AG09309 (cell line): ENCODE measurements around the gene DNAH9.

Source experiments
- DNase-seq: peaks from one replicate; pipeline ENCODE4 v3.0.0-alpha.2; 2010; ENCODE audit warnings: low read depth
- H3K4me3 ChIP-seq: 2 replicates; pipeline ENCODE4 v1.5.1; 2011; ENCODE audit warnings: mild to moderate bottlenecking, low read depth, low read length, moderate library complexity; ENCODE audit not compliant: control insufficient read depth
- CTCF ChIP-seq: IDR thresholded peaks from 2 replicates; pipeline ENCODE4 v1.5.1; 2011; ENCODE audit warnings: mild to moderate bottlenecking, low read depth, low read length, inconsistent platforms; ENCODE audit not compliant: insufficient read depth, control insufficient read depth; ENCODE audit errors: missing control alignments

DNAH9 gene

GRCh38 chr17:11561702-11562101 lies 36.6 kb upstream of the DNAH9 start:
- no peak for DNase-seq
- no peak overlapping the region for H3K4me3 ChIP-seq
- TF ChIP-seq CTCF = no peak

- H3K4me3 ChIP-seq = no peak overlapping the region
- no peak for TF ChIP-seq CTCF
- DNase-seq = no peak
Observed at GRCh38 chr17:11564589-11565380, 33.5 kb upstream of the DNAH9 start.

GRCh38 chr17:11565591-11565990 lies 32.7 kb upstream of the DNAH9 start:
- TF ChIP-seq CTCF = no peak
- H3K4me3 ChIP-seq = no peak overlapping the region
- no peak for DNase-seq

GRCh38 chr17:11578998-11579397 lies 19.3 kb upstream of the DNAH9 start:
- no peak overlapping the region for H3K4me3 ChIP-seq
- DNase-seq = no peak
- no peak for TF ChIP-seq CTCF

- TF ChIP-seq CTCF = no peak
- DNase-seq = no peak
- no peak overlapping the region for H3K4me3 ChIP-seq
Observed at GRCh38 chr17:11580677-11581076, 17.6 kb upstream of the DNAH9 start.

- H3K4me3 ChIP-seq = no peak overlapping the region
- DNase-seq = no peak
- no peak for TF ChIP-seq CTCF
Observed at GRCh38 chr17:11582217-11582616, 16.1 kb upstream of the DNAH9 start.

GRCh38 chr17:11583306-11583992 lies 14.8 kb upstream of the DNAH9 start:
- H3K4me3 ChIP-seq = no peak overlapping the region
- DNase-seq = no peak
- TF ChIP-seq CTCF = no peak
